ENCODE data around the gene CBLIF. TPM values are rescaled to one million over a fixed set of nuclear protein-coding genes. Genes with fewer than 3 reads are reported as not detected.

The CBLIF gene
- total RNA-seq, 1 experiment from 2014 or later, result not detected

DNA sequence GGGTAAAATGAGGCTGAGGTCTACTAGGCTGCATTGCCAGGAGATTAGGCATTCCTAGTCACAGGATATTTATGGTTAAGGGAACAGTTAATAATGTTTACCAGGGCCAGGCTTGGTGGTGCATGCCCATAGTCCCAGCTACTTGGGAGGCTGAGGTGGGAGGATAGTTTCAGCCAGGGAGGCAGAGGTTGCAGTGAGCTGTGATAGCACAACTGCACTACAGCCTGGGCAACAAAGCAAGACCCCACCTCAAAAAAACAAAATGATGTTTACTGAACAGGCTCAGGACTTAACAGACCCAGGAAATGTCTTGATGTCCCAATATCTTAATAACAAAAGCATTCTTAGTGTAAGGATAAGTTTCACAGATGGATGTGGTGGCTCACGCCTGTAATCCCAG lies 31.9 kb downstream of the CBLIF start:
- H3K27me3 ChIP-seq (replicated peaks; ENCODE audit: insufficient read depth, low read depth, low read length, poor library complexity), result no peaks in the 10 kb centered on the region
- H3K4me1 ChIP-seq (ENCODE audit: insufficient read depth, low read length, poor library complexity, severe bottlenecking), result peaks cover 6% of the 10 kb centered on the region
- POLR2A ChIA-PET (ENCODE audit: low non-redundant PET), result interaction anchor here (0.6 kb wide), 1 partner anchor 185 kb away, joined by 7 read pairs; no protein-coding TSS in a partner anchor
- no peak for TF ChIP-seq EZH2 (IDR thresholded peaks at IDR 0.05; ENCODE audit: borderline replicate concordance, low read depth, low read length, poor library complexity, severe bottlenecking)
- TF ChIP-seq CTCF (conservative IDR thresholded peaks at IDR 0.05; ENCODE audit: low read depth, low read length), result no peak
- no peak for DNase-seq (ENCODE audit: low spot score)
- peaks cover 7% of the 10 kb centered on the region for H3K36me3 ChIP-seq (ENCODE audit: insufficient read depth, low read length, poor library complexity, severe bottlenecking)
- intact Hi-C loops (cut with micrococcal nuclease; ENCODE audit: unreplicated experiment), result no loop called here
- BruUV-seq (replicated peaks), result no TSS peak
- H3K27ac ChIP-seq (ENCODE audit: low read depth, low read length, poor library complexity, severe bottlenecking), result no peak overlapping the region
- no peaks in the 10 kb centered on the region for H3K9me3 ChIP-seq (ENCODE audit: low read depth, low read length, poor library complexity, severe bottlenecking)
- CTCF ChIA-PET, result no interaction called here
- no peak overlapping the region for H3K4me3 ChIP-seq (ENCODE audit: low read depth, low read length, poor library complexity, severe bottlenecking)

DNA sequence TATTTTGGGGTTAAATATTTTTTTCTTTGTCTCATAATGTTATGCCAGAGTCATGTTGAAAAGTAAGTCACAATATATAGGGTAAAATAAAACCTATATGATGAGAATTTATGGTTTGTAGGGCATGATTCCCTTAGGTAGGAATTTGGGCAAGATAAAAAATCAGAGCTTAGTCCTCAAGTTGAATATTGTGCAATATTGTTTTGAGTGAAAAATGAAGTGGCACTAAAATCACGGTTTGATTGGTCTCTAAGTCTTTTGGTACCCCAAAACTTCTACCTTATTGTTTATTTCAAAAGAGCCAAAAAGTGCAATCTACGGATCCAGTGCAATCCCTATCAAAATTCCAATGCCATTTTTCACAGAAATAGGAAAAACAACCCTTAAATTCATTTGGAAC lies 33.1 kb downstream of the CBLIF start:
- BruUV-seq (replicated peaks), result no TSS peak
- POLR2A ChIA-PET (ENCODE audit: low non-redundant PET), result no interaction called here
- Histone ChIP-seq H3K4me1 (ENCODE audit: insufficient read depth, low read length, poor library complexity, severe bottlenecking) (peaks cover 6% of the 10 kb centered on the region), H3K9me3 (ENCODE audit: low read depth, low read length, poor library complexity, severe bottlenecking) (no peaks in the 10 kb centered on the region), H3K27me3 (replicated peaks; ENCODE audit: insufficient read depth, low read depth, low read length, poor library complexity) (no peaks in the 10 kb centered on the region), H3K4me3 (ENCODE audit: low read depth, low read length, poor library complexity, severe bottlenecking) (no peak overlapping the region), H3K36me3 (ENCODE audit: insufficient read depth, low read length, poor library complexity, severe bottlenecking) (peaks cover 13% of the 10 kb centered on the region), H3K27ac (ENCODE audit: low read depth, low read length, poor library complexity, severe bottlenecking) (no peak overlapping the region)
- DNase-seq (ENCODE audit: low spot score), result no peak
- TF ChIP-seq CTCF (conservative IDR thresholded peaks at IDR 0.05; ENCODE audit: low read depth, low read length) (no peak), EZH2 (IDR thresholded peaks at IDR 0.05; ENCODE audit: borderline replicate concordance, low read depth, low read length, poor library complexity, severe bottlenecking) (no peak)
- intact Hi-C loops (cut with micrococcal nuclease; ENCODE audit: unreplicated experiment), result no loop called here
- CTCF ChIA-PET, result no interaction called here

DNA sequence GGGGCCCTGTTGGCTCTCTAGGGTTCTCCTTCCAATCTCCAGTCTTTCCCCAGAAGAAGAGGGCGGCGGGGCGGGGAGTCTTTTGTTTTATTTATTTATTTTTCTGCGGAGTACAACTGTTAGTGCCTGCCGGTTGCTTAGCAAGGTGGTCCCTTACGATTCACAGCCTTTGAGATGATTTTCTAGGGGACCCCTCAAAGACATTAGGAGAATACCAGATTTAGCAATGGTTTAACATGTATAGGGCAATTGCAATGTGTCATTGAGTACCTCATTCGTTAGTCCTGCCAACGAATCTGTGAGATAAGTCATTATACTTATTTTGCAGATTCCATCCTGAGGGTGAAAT lies 34.4 kb downstream of the CBLIF start:
- CTCF ChIA-PET, result interaction anchor here (0.6 kb wide), 1 partner anchor 274 kb away, joined by 3 read pairs; no protein-coding TSS in a partner anchor
- POLR2A ChIA-PET (ENCODE audit: low non-redundant PET), result no interaction called here
- no TSS peak for BruUV-seq (replicated peaks)
- H3K4me1 ChIP-seq (ENCODE audit: insufficient read depth, low read length, poor library complexity, severe bottlenecking), result peaks cover 6% of the 10 kb centered on the region
- H3K4me3 ChIP-seq (ENCODE audit: low read depth, low read length, poor library complexity, severe bottlenecking), result peak overlapping the region; percentile 94
- no peaks in the 10 kb centered on the region for H3K9me3 ChIP-seq (ENCODE audit: low read depth, low read length, poor library complexity, severe bottlenecking)
- H3K27me3 ChIP-seq (replicated peaks; ENCODE audit: insufficient read depth, low read depth, low read length, poor library complexity), result no peaks in the 10 kb centered on the region
- H3K36me3 ChIP-seq (ENCODE audit: insufficient read depth, low read length, poor library complexity, severe bottlenecking), result peaks cover 26% of the 10 kb centered on the region
- intact Hi-C loops (cut with micrococcal nuclease; ENCODE audit: unreplicated experiment), result no loop called here
- no peak for TF ChIP-seq EZH2 (IDR thresholded peaks at IDR 0.05; ENCODE audit: borderline replicate concordance, low read depth, low read length, poor library complexity, severe bottlenecking)
- TF ChIP-seq CTCF (conservative IDR thresholded peaks at IDR 0.05; ENCODE audit: low read depth, low read length), result no peak
- peak overlapping the region; percentile 82 for H3K27ac ChIP-seq (ENCODE audit: low read depth, low read length, poor library complexity, severe bottlenecking)
- no peak for DNase-seq (ENCODE audit: low spot score)

Measured in A673 (cell line).